ENCODE data around the gene VAV2. TPM values are rescaled to one million over a fixed set of nuclear protein-coding genes. Genes with fewer than 3 reads are reported as not detected.

VAV2 gene
- polyA plus RNA-seq, 3 donors from 2014 or later = 0.12 to 0.28 TPM; not detected in 1

GRCh38 chr9:133891741-133892140, 100.4 kb downstream of the VAV2 start:
- Mint-ChIP-seq H3K9me3 (no peaks in the 10 kb centered on the region), H3K4me3 (no peak overlapping the region), H3K4me1 (no peaks in the 10 kb centered on the region), H3K36me3 (no peaks in the 10 kb centered on the region), H3K27ac (no peak overlapping the region), H3K27me3 (ENCODE audit: low read depth in 3 of 3) (peaks cover 0 to 2% (median 0%) of the 10 kb centered on the region in 3 donors)
- no peak for DNase-seq

GRCh38 chr9:133890583-133890982, 101.5 kb downstream of the VAV2 start:
- no peak overlapping the region for H3K27ac Mint-ChIP-seq
- no peaks in the 10 kb centered on the region for H3K36me3 Mint-ChIP-seq
- no peak for DNase-seq
- H3K9me3 Mint-ChIP-seq = no peaks in the 10 kb centered on the region
- no peak overlapping the region for H3K4me3 Mint-ChIP-seq
- H3K4me1 Mint-ChIP-seq = no peaks in the 10 kb centered on the region
- H3K27me3 Mint-ChIP-seq (ENCODE audit: low read depth in 3 of 3) = peaks cover 0 to 2% (median 0%) of the 10 kb centered on the region in 3 donors

GRCh38 chr9:133889584-133890301, 102.4 kb downstream of the VAV2 start:
- H3K4me1 Mint-ChIP-seq = no peaks in the 10 kb centered on the region
- no peak overlapping the region for H3K4me3 Mint-ChIP-seq
- H3K36me3 Mint-ChIP-seq = no peaks in the 10 kb centered on the region
- H3K9me3 Mint-ChIP-seq = no peaks in the 10 kb centered on the region
- peaks cover 0 to 2% (median 0%) of the 10 kb centered on the region in 3 donors for H3K27me3 Mint-ChIP-seq (ENCODE audit: low read depth in 3 of 3)
- no peak for DNase-seq
- H3K27ac Mint-ChIP-seq = no peak overlapping the region

GRCh38 chr9:133888809-133889491, 103.2 kb downstream of the VAV2 start:
- H3K27ac Mint-ChIP-seq = no peak overlapping the region
- H3K27me3 Mint-ChIP-seq (ENCODE audit: low read depth in 3 of 3) = peaks cover 0 to 2% (median 0%) of the 10 kb centered on the region in 3 donors
- H3K9me3 Mint-ChIP-seq = no peaks in the 10 kb centered on the region
- no peaks in the 10 kb centered on the region for H3K4me1 Mint-ChIP-seq
- H3K4me3 Mint-ChIP-seq = no peak overlapping the region
- H3K36me3 Mint-ChIP-seq = no peaks in the 10 kb centered on the region
- no peak for DNase-seq

GRCh38 chr9:133888048-133888808, 103.9 kb downstream of the VAV2 start:
- no peaks in the 10 kb centered on the region for H3K36me3 Mint-ChIP-seq
- no peaks in the 10 kb centered on the region for H3K4me1 Mint-ChIP-seq
- H3K4me3 Mint-ChIP-seq = no peak overlapping the region
- peaks cover 0 to 2% (median 0%) of the 10 kb centered on the region in 3 donors for H3K27me3 Mint-ChIP-seq (ENCODE audit: low read depth in 3 of 3)
- no peaks in the 10 kb centered on the region for H3K9me3 Mint-ChIP-seq
- DNase-seq = no peak
- no peak overlapping the region for H3K27ac Mint-ChIP-seq

GRCh38 chr9:133887540-133888047, 104.5 kb downstream of the VAV2 start:
- Mint-ChIP-seq H3K9me3 (no peaks in the 10 kb centered on the region), H3K27me3 (ENCODE audit: low read depth in 3 of 3) (peaks cover 0 to 2% (median 0%) of the 10 kb centered on the region in 3 donors), H3K27ac (no peak overlapping the region), H3K4me1 (no peaks in the 10 kb centered on the region), H3K4me3 (no peak overlapping the region), H3K36me3 (no peaks in the 10 kb centered on the region)
- DNase-seq = no peak

GRCh38 chr9:133886563-133887501, 105.3 kb downstream of the VAV2 start:
- H3K27me3 Mint-ChIP-seq (ENCODE audit: low read depth in 3 of 3) = peaks cover 0 to 2% (median 0%) of the 10 kb centered on the region in 3 donors
- no peak overlapping the region for H3K27ac Mint-ChIP-seq
- DNase-seq = no peak
- H3K36me3 Mint-ChIP-seq = no peaks in the 10 kb centered on the region
- no peaks in the 10 kb centered on the region for H3K4me1 Mint-ChIP-seq
- no peaks in the 10 kb centered on the region for H3K9me3 Mint-ChIP-seq
- no peak overlapping the region for H3K4me3 Mint-ChIP-seq

GRCh38 chr9:133884907-133885744, 107.0 kb downstream of the VAV2 start:
- Mint-ChIP-seq H3K27me3 (ENCODE audit: low read depth in 3 of 3) (peaks cover 0 to 2% (median 0%) of the 10 kb centered on the region in 3 donors), H3K4me3 (no peak overlapping the region), H3K9me3 (no peaks in the 10 kb centered on the region), H3K27ac (no peak overlapping the region), H3K36me3 (no peaks in the 10 kb centered on the region), H3K4me1 (no peaks in the 10 kb centered on the region)
- DNase-seq = no peak

- Mint-ChIP-seq H3K9me3 (no peaks in the 10 kb centered on the region), H3K4me3 (no peak overlapping the region), H3K36me3 (no peaks in the 10 kb centered on the region), H3K27ac (peak overlapping the region in 1 of 6 donors; percentile 46), H3K4me1 (no peaks in the 10 kb centered on the region), H3K27me3 (ENCODE audit: low read depth in 3 of 3) (no peaks in the 10 kb centered on the region)
- no peak for DNase-seq
Measured at GRCh38 chr9:133882849-133883755, 109.0 kb downstream of the VAV2 start.

GRCh38 chr9:133881671-133882381, 110.3 kb downstream of the VAV2 start:
- H3K4me1 Mint-ChIP-seq = no peaks in the 10 kb centered on the region
- no peak for DNase-seq
- H3K27ac Mint-ChIP-seq = no peak overlapping the region

GRCh38 chr9:133880851-133881661, 111.1 kb downstream of the VAV2 start:
- no peaks in the 10 kb centered on the region for H3K9me3 Mint-ChIP-seq
- H3K27ac Mint-ChIP-seq = no peak overlapping the region
- no peaks in the 10 kb centered on the region for H3K27me3 Mint-ChIP-seq (ENCODE audit: low read depth in 3 of 3)
- no peaks in the 10 kb centered on the region for H3K4me1 Mint-ChIP-seq
- H3K4me3 Mint-ChIP-seq = no peak overlapping the region
- H3K36me3 Mint-ChIP-seq = no peaks in the 10 kb centered on the region
- DNase-seq = no peak

More at GRCh38 chr9:133881671-133882381, 110.3 kb downstream of the VAV2 start:
- H3K36me3 Mint-ChIP-seq = no peaks in the 10 kb centered on the region
- H3K4me3 Mint-ChIP-seq = no peak overlapping the region
- H3K27me3 Mint-ChIP-seq (ENCODE audit: low read depth in 3 of 3) = no peaks in the 10 kb centered on the region
- no peaks in the 10 kb centered on the region for H3K9me3 Mint-ChIP-seq
